GM19239 (cell line): ENCODE data around the gene GDAP2.
"Not testable (repeated sequence)": the region's sequence is repeated elsewhere in the genome, so short reads cannot be mapped to it uniquely, and the experiment has no call there.

Source experiments
- DNase-seq: peaks from one replicate; pipeline ENCODE4 v3.0.0; 2011; ENCODE audit warnings: low spot score; ENCODE audit not compliant: insufficient read length
- FAIRE-seq: peaks from 2 replicates; lab custom pipeline; 2011; peaks lifted over from hg19 to GRCh38; lab: Jason Lieb, UNC

The GDAP2 gene

GRCh38 chr1:117846674-117847425 lies 82.6 kb downstream of the GDAP2 start:
- no peak for DNase-seq
- FAIRE-seq = no peak

- not testable (repeated sequence) for FAIRE-seq, DNase-seq
These were observed 84.9 kb downstream of the GDAP2 start for GRCh38 chr1:117844478-117844877.

- no peak for FAIRE-seq
- no peak for DNase-seq
These were observed 85.6 kb downstream of the GDAP2 start for GRCh38 chr1:117843791-117844190.

GRCh38 chr1:117842408-117843170 lies 86.8 kb downstream of the GDAP2 start:
- FAIRE-seq (no peak), DNase-seq (no peak)

GRCh38 chr1:117841117-117841650 lies 88.2 kb downstream of the GDAP2 start:
- FAIRE-seq = no peak
- no peak for DNase-seq

- no peak for FAIRE-seq
- DNase-seq = no peak
These were observed 90.5 kb downstream of the GDAP2 start for GRCh38 chr1:117838911-117839310.

- DNase-seq = no peak
- FAIRE-seq = no peak
These were observed 93.4 kb downstream of the GDAP2 start for GRCh38 chr1:117836069-117836468.

GRCh38 chr1:117834416-117834815 lies 95.0 kb downstream of the GDAP2 start:
- FAIRE-seq = no peak

GRCh38 chr1:117832453-117832852 lies 97.0 kb downstream of the GDAP2 start:
- FAIRE-seq (no peak), DNase-seq (no peak)

More at GRCh38 chr1:117834416-117834815, 95.0 kb downstream of the GDAP2 start:
- DNase-seq = no peak

GRCh38 chr1:117830222-117830621 lies 99.2 kb downstream of the GDAP2 start:
- FAIRE-seq (no peak), DNase-seq (no peak)

- FAIRE-seq (no peak), DNase-seq (no peak)
These were observed 101.2 kb downstream of the GDAP2 start for GRCh38 chr1:117828201-117828600.

GRCh38 chr1:117826540-117827078 lies 102.8 kb downstream of the GDAP2 start:
- DNase-seq (no peak), FAIRE-seq (no peak)

- DNase-seq (no peak), FAIRE-seq (no peak)
These were observed 103.3 kb downstream of the GDAP2 start for GRCh38 chr1:117826119-117826518.

GRCh38 chr1:117825414-117825813 lies 104.0 kb downstream of the GDAP2 start:
- no peak for DNase-seq
- FAIRE-seq = no peak

- FAIRE-seq (no peak), DNase-seq (no peak)
These were observed 104.8 kb downstream of the GDAP2 start for GRCh38 chr1:117824616-117825015.

GRCh38 chr1:117821774-117822482 lies 107.5 kb downstream of the GDAP2 start:
- no peak for DNase-seq
- FAIRE-seq = no peak

- FAIRE-seq = no peak
- DNase-seq = no peak
These were observed 108.1 kb downstream of the GDAP2 start for GRCh38 chr1:117821382-117821755.

- DNase-seq = no peak
- no peak for FAIRE-seq
These were observed 108.6 kb downstream of the GDAP2 start for GRCh38 chr1:117820694-117821381.

GRCh38 chr1:117820096-117820495 lies 109.3 kb downstream of the GDAP2 start:
- DNase-seq (no peak), FAIRE-seq (no peak)

- FAIRE-seq = no peak
These were observed 110.1 kb downstream of the GDAP2 start for GRCh38 chr1:117819301-117819700.

More at GRCh38 chr1:117819301-117819700, 110.1 kb downstream of the GDAP2 start:
- no peak for DNase-seq
